Lung (tissue), 12 donors: ENCODE results near the gene CCNC. TPM values are rescaled to one million over a fixed set of nuclear protein-coding genes. Genes with fewer than 3 reads are reported as not detected.

Experiments
- ATAC-seq: fragments of 200-7000 bp; cut with Tn5 transposase; one replicate; pipeline ENCODE4 v1.9.1; 2020; ENCODE audit warnings: moderate number of reproducible peaks; ENCODE audit not compliant: insufficient read depth, low FRiP score
- DNase-seq, 3 donors: peaks; one replicate each; pipeline ENCODE4 v3.0.0-alpha.2; 2013 to 2017
- H3K27ac ChIP-seq, 2 donors: one replicate each; pipeline ENCODE4 v1.5.1; 2013; ENCODE audit warnings: mild to moderate bottlenecking in 2 of 2, moderate library complexity in 2 of 2, control low read depth in 1 of 2, inconsistent platforms in 1 of 2, low read depth in 1 of 2, low read length in 1 of 2
- H3K27me3 ChIP-seq, 3 donors: one replicate each; pipeline ENCODE4 v1.5.1; 2013; ENCODE audit warnings: low read length in 2 of 3; ENCODE audit not compliant: control insufficient read depth in 3 of 3, insufficient read depth in 3 of 3
- H3K36me3 ChIP-seq, 4 donors: one replicate each; pipeline ENCODE4 v1.5.1; 2013; ENCODE audit warnings: low read length in 4 of 4, mild to moderate bottlenecking in 1 of 4, moderate library complexity in 1 of 4; ENCODE audit not compliant: control insufficient read depth in 4 of 4, insufficient read depth in 4 of 4
- H3K4me1 ChIP-seq, 5 donors: one replicate each; pipeline ENCODE4 v1.5.1; 2013; ENCODE audit warnings: low read length in 5 of 5, mild to moderate bottlenecking in 2 of 5, moderate library complexity in 1 of 5; ENCODE audit not compliant: control insufficient read depth in 5 of 5, insufficient read depth in 5 of 5
- H3K4me3 ChIP-seq: one replicate; pipeline ENCODE4 v1.5.1; 2013; ENCODE audit warnings: mild to moderate bottlenecking, control low read depth, moderate library complexity
- H3K9ac ChIP-seq, 2 donors: one replicate each; pipeline ENCODE4 v1.5.1; 2013; ENCODE audit warnings: low read length in 2 of 2, control low read depth in 1 of 2; ENCODE audit not compliant: insufficient read depth in 1 of 2
- H3K9me3 ChIP-seq, 4 donors: one replicate each; pipeline ENCODE4 v1.5.1; 2013; ENCODE audit warnings: low read length in 3 of 4, mild to moderate bottlenecking in 1 of 4, moderate library complexity in 1 of 4; ENCODE audit not compliant: control insufficient read depth in 4 of 4, insufficient read depth in 3 of 4
- CTCF ChIP-seq: IDR thresholded peaks from 2 replicates; pipeline ENCODE4 v1.5.1; 2012; ENCODE audit warnings: mild to moderate bottlenecking; ENCODE audit errors: control extremely low read depth, extremely low read depth
- WGBS, 2 donors: extraction: QIAGEN DNeasy Blood & Tissue Kit; methylation state at CpG; one replicate each; pipeline ENCODE4 v1.1.7; 2013; 5-methylcytosine and 5-hydroxymethylcytosine counted together
- polyA plus RNA-seq, 2 donors: library from polyadenylated mRNA; stranded (reverse); fragments of 200-250 nt; gene quantifications; one replicate each; pipeline ENCODE4 v1.2.1, GENCODE V29; 2013
- total RNA-seq, 2 donors: library from RNA; depleted of rRNA in 1 of 2; stranded (reverse); fragments of >200 nt in 1 of 2; gene quantifications; one replicate each; pipeline ENCODE4 v1.2.1, GENCODE V29; 2014 to 2021
- donor health status: control.
- donor health status: control.
- donor health status: Bipolar disorder and iron deficiency.
- donor health status: healthy.
- donor health status: DM: yes; HTN: yes; CAD: no.

CCNC gene
- total and polyA plus RNA-seq, 4 donors: 26.7 to 68.0 (median 38.2) TPM

- Histone ChIP-seq H3K4me1 (peaks cover 0 to 19% (median 4%) of the 10 kb centered on the region in 5 donors), H3K9me3 (peaks cover 0 to 17% (median 0%) of the 10 kb centered on the region in 4 donors), H3K36me3 (no peaks in the 10 kb centered on the region), H3K4me3 (no peak overlapping the region), H3K27ac (no peak overlapping the region), H3K27me3 (peaks cover 4 to 91% (median 89%) of the 10 kb centered on the region in 3 donors), H3K9ac (no peak overlapping the region)
- ATAC-seq: peak; percentile 58
- TF ChIP-seq CTCF: no peak
- WGBS, 2 donors: 0 to 2% methylated on average over 71 to 82 of the region's 82 CpGs
- DNase-seq: peak in 1 of 3 donors; percentile 23
Observed at GRCh38 chr6:99613705-99614429, 45.4 kb upstream of the CCNC start.

- no peaks in the 10 kb centered on the region for H3K36me3 ChIP-seq
- ATAC-seq: peak; percentile 62
- H3K27me3 ChIP-seq: peaks cover 4 to 91% (median 89%) of the 10 kb centered on the region in 3 donors
Observed at GRCh38 chr6:99613409-99613704, 44.9 kb upstream of the CCNC start.

GRCh38 chr6:99612551-99613408 lies 44.3 kb upstream of the CCNC start:
- Histone ChIP-seq H3K9ac (no peak overlapping the region), H3K9me3 (peaks cover 0 to 11% (median 0%) of the 10 kb centered on the region in 4 donors), H3K27ac (no peak overlapping the region), H3K4me3 (no peak overlapping the region), H3K4me1 (peaks cover 0 to 20% (median 4%) of the 10 kb centered on the region in 5 donors), H3K27me3 (peaks cover 4 to 91% (median 89%) of the 10 kb centered on the region in 3 donors), H3K36me3 (no peaks in the 10 kb centered on the region)
- DNase-seq: no peak
- ATAC-seq: no peak
- 7 to 12% methylated on average over 56 of the region's 56 CpGs for WGBS, 2 donors
- TF ChIP-seq CTCF: no peak

More at GRCh38 chr6:99613409-99613704, 44.9 kb upstream of the CCNC start:
- no peak overlapping the region for H3K4me3 ChIP-seq
- DNase-seq: peak; percentile 48 to 63 (median 58)
- WGBS, 2 donors: 1 to 3% methylated on average over 19 to 37 of the region's 37 CpGs
- peaks cover 0 to 19% (median 4%) of the 10 kb centered on the region in 5 donors for H3K4me1 ChIP-seq
- TF ChIP-seq CTCF: no peak
- no peak overlapping the region for H3K9ac ChIP-seq
- H3K9me3 ChIP-seq: peaks cover 0 to 12% (median 0%) of the 10 kb centered on the region in 4 donors
- H3K27ac ChIP-seq: no peak overlapping the region
